Measurements from ENCODE around the gene ATF5. TPM values are rescaled to one million over a fixed set of nuclear protein-coding genes. Genes with fewer than 3 reads are reported as not detected.

ATF5 gene
- total and polyA plus RNA-seq, 10 of the 15 experiments (the other 5 are each of a cell fraction or from before 2014, with no cell fraction given), result 9.1 to 133 (median 24.0) TPM

DNA sequence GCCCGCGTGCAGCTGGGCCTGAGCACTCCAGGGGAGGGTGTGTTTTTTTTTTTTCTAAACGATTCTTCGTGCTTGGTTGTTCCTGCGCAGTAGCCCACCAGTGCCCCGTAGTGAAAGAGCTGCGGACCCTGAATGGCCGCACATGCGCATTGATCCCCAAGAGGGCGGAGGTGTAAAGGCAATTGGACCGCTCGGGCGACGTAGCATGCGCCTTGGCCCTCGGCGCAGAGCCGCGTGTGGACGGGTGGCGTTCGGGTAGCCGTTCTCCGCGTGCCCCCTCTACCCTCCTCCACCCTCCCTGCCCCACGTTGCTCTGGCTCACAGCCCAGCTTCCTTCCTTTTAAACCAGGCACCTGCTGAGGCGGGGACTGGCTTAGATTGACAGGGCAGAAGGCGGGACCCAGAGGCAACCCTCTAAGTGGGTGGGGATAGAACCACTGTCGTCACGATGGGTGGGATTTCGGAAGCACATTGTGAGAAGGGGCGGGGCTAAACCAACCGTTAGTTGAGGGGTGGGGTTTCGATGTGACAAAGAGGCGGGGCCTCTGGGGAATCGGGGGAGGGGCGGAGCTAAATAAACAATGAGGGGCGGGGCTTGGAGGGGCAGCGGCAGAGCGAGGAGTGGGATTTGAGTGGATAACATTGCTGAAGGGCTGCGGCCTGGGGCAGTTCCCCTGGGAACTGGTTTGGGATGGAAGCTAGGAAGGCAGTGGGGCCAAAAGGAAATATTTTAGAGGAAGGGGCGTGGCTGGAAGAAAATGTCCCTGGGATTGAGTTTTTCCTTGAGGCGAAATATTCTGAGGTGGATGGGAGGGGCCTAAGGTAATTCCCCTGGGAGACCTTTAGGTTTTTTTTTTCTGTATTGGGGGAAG is 842 bp downstream of the ATF5 start (continued):
- TF ChIP-seq, protein P1, sequence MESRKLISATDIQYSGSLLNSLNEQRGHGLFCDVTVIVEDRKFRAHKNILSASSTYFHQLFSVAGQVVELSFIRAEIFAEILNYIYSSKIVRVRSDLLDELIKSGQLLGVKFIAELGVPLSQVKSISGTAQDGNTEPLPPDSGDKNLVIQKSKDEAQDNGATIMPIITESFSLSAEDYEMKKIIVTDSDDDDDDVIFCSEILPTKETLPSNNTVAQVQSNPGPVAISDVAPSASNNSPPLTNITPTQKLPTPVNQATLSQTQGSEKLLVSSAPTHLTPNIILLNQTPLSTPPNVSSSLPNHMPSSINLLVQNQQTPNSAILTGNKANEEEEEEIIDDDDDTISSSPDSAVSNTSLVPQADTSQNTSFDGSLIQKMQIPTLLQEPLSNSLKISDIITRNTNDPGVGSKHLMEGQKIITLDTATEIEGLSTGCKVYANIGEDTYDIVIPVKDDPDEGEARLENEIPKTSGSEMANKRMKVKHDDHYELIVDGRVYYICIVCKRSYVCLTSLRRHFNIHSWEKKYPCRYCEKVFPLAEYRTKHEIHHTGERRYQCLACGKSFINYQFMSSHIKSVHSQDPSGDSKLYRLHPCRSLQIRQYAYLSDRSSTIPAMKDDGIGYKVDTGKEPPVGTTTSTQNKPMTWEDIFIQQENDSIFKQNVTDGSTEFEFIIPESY (IDR thresholded peaks at IDR 0.05), result no peak
- TF ChIP-seq IKZF1 (conservative IDR thresholded peaks at IDR 0.05) (no peak; the same call in 1 of the 2 replicates), IRF4 (IDR thresholded peaks at IDR 0.05; ENCODE audit: low read depth, low read length) (no peak), HDAC2 (IDR thresholded peaks at IDR 0.05) (no peak), YY1 (IDR thresholded peaks at IDR 0.05; ENCODE audit: low read depth, low read length) (0 out of 2 replicates have a peak, but pooled peaks have one; percentile 24), SPI1 (IDR thresholded peaks at IDR 0.05; ENCODE audit: borderline replicate concordance, insufficient read depth, low read depth, low read length) (no peak), NR2C2 (IDR thresholded peaks at IDR 0.05; ENCODE audit: borderline replicate concordance, control insufficient read depth, insufficient read length, low read depth) (no peak), HCFC1 (IDR thresholded peaks at IDR 0.05; ENCODE audit: low read length) (peak; percentile 39; the same call in 1 of the 2 replicates), NFIC (IDR thresholded peaks at IDR 0.05; ENCODE audit: low read depth, low read length) (no peak), NR2F1 (conservative IDR thresholded peaks at IDR 0.05) (no peak), SUPT20H (IDR thresholded peaks at IDR 0.05; ENCODE audit: borderline replicate concordance, control insufficient read depth, low read depth, low read length) (no peak), EGR1 (IDR thresholded peaks at IDR 0.05; ENCODE audit: borderline replicate concordance in 1 of 2, low read depth in 2 of 2, low read length in 2 of 2) (peak in 1 of 2 experiments; percentile 10; a peak in 1 of 3 replicates)
- TF ChIP-seq, protein P2, sequence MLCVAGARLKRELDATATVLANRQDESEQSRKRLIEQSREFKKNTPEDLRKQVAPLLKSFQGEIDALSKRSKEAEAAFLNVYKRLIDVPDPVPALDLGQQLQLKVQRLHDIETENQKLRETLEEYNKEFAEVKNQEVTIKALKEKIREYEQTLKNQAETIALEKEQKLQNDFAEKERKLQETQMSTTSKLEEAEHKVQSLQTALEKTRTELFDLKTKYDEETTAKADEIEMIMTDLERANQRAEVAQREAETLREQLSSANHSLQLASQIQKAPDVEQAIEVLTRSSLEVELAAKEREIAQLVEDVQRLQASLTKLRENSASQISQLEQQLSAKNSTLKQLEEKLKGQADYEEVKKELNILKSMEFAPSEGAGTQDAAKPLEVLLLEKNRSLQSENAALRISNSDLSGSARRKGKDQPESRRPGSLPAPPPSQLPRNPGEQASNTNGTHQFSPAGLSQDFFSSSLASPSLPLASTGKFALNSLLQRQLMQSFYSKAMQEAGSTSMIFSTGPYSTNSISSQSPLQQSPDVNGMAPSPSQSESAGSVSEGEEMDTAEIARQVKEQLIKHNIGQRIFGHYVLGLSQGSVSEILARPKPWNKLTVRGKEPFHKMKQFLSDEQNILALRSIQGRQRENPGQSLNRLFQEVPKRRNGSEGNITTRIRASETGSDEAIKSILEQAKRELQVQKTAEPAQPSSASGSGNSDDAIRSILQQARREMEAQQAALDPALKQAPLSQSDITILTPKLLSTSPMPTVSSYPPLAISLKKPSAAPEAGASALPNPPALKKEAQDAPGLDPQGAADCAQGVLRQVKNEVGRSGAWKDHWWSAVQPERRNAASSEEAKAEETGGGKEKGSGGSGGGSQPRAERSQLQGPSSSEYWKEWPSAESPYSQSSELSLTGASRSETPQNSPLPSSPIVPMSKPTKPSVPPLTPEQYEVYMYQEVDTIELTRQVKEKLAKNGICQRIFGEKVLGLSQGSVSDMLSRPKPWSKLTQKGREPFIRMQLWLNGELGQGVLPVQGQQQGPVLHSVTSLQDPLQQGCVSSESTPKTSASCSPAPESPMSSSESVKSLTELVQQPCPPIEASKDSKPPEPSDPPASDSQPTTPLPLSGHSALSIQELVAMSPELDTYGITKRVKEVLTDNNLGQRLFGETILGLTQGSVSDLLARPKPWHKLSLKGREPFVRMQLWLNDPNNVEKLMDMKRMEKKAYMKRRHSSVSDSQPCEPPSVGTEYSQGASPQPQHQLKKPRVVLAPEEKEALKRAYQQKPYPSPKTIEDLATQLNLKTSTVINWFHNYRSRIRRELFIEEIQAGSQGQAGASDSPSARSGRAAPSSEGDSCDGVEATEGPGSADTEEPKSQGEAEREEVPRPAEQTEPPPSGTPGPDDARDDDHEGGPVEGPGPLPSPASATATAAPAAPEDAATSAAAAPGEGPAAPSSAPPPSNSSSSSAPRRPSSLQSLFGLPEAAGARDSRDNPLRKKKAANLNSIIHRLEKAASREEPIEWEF (IDR thresholded peaks at IDR 0.05; ENCODE audit: insufficient replicate concordance, low read depth, low read length), result no peak
- TF ChIP-seq, protein P3, sequence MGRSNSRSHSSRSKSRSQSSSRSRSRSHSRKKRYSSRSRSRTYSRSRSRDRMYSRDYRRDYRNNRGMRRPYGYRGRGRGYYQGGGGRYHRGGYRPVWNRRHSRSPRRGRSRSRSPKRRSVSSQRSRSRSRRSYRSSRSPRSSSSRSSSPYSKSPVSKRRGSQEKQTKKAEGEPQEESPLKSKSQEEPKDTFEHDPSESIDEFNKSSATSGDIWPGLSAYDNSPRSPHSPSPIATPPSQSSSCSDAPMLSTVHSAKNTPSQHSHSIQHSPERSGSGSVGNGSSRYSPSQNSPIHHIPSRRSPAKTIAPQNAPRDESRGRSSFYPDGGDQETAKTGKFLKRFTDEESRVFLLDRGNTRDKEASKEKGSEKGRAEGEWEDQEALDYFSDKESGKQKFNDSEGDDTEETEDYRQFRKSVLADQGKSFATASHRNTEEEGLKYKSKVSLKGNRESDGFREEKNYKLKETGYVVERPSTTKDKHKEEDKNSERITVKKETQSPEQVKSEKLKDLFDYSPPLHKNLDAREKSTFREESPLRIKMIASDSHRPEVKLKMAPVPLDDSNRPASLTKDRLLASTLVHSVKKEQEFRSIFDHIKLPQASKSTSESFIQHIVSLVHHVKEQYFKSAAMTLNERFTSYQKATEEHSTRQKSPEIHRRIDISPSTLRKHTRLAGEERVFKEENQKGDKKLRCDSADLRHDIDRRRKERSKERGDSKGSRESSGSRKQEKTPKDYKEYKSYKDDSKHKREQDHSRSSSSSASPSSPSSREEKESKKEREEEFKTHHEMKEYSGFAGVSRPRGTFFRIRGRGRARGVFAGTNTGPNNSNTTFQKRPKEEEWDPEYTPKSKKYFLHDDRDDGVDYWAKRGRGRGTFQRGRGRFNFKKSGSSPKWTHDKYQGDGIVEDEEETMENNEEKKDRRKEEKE (IDR thresholded peaks at IDR 0.05), result no peak
